OCI-LY1 (cell line): ENCODE results near the gene SERTAD3.

Experiments used
- CTCF ChIP-seq: fragments of 200-600 bp; sonication (generic), shearing (Covaris generic); IDR thresholded peaks from 2 replicates; pipeline ENCODE4 v1.5.1; 2017; ENCODE audit warnings: mild to moderate bottlenecking, antibody characterized with exemption, low read length, moderate library complexity, mixed read lengths
- EZH2 ChIP-seq: fragments of 200-600 bp; sonication (generic), shearing (Covaris generic); IDR thresholded peaks from 2 replicates; pipeline ENCODE4 v1.8.0; 2017; ENCODE audit warnings: borderline replicate concordance, mixed run types, mild to moderate bottlenecking, antibody characterized with exemption, low read length, moderate library complexity, mixed read lengths

DNA sequence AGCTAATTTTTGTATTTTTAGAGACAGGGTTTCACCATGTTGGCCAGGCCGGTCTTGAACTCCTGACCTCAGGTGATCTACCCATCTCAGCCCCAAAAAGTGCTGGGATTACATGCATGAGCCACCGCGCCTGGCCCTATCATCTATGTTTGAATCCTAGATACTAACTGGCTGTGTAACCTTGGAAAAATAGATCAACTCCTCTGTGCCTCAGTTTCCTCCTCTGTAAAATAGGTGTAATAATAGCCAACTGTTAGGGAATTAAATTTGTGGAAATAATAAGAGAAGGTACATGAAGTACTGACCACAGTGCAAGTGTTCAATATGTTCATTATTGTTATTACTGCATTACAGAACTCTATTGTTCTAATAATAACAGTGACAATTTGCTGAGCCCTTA is 27.0 kb upstream of the SERTAD3 start:
- TF ChIP-seq CTCF (no peak), EZH2 (no peak)
